Stimulated activated CD4-positive, alpha-beta T cell treated with anti-CD3 and anti-CD28 coated beads, Interleukin-12 subunit alpha, Interleukin-12 subunit beta, amount 100 ng/mL, for 24 hours (primary cell): ENCODE data around the gene IGSF9.
A peak's percentile ranks its signal among the peaks of the same experiment; 100 is the strongest.

ENCODE experiments used
- DNase-seq, 2 experiments: peaks; one replicate each; pipeline ENCODE4 v3.0.0-alpha.2; 2020; ENCODE audit warnings: low read depth in 2 of 2

Gene IGSF9, protein sequence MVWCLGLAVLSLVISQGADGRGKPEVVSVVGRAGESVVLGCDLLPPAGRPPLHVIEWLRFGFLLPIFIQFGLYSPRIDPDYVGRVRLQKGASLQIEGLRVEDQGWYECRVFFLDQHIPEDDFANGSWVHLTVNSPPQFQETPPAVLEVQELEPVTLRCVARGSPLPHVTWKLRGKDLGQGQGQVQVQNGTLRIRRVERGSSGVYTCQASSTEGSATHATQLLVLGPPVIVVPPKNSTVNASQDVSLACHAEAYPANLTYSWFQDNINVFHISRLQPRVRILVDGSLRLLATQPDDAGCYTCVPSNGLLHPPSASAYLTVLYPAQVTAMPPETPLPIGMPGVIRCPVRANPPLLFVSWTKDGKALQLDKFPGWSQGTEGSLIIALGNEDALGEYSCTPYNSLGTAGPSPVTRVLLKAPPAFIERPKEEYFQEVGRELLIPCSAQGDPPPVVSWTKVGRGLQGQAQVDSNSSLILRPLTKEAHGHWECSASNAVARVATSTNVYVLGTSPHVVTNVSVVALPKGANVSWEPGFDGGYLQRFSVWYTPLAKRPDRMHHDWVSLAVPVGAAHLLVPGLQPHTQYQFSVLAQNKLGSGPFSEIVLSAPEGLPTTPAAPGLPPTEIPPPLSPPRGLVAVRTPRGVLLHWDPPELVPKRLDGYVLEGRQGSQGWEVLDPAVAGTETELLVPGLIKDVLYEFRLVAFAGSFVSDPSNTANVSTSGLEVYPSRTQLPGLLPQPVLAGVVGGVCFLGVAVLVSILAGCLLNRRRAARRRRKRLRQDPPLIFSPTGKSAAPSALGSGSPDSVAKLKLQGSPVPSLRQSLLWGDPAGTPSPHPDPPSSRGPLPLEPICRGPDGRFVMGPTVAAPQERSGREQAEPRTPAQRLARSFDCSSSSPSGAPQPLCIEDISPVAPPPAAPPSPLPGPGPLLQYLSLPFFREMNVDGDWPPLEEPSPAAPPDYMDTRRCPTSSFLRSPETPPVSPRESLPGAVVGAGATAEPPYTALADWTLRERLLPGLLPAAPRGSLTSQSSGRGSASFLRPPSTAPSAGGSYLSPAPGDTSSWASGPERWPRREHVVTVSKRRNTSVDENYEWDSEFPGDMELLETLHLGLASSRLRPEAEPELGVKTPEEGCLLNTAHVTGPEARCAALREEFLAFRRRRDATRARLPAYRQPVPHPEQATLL

DNA sequence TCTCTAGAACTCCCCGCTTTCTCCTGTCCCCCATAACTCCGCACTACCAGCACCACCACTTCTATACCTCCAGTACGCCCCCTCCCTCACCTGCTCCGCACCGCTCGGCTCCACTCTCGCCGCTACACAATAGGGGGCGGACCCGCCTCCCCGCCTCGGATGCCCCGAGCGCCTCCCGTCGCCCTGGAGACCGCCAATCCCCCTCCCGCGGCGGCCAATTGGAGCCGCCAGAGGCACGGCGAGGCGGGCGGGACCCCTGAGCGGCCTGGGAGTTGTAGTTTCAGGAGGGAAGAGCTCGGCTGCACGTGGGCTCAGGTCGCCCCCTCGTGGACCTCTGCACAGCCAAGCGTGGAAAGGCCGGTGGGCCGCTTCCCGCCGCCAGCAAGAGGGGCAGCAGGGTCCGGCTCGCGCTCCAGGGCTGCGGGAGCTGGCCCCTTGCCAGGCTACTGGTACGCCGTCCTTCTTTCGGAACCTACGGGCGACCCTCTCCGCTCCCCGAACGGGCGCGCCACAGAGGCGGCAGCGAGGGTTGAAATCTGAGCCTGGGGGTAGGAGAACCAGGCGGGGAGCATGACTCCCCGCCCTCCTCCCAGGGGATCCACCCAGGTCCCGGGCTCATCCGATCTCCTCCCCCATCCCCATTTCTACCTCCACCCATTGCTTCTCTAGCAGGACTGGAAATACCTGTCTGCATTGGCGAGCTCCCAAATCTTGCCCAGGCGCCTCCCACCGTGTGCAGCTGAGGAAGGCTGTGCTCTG is at the start of gene IGSF9:
IGSF9 (minus strand) TSS at position 131 of the 759 bp plus-strand sequence. CDS start 2,159 bp downstream, outside the sequence.
- peak; percentile 54 to 56 for DNase-seq

- DNase-seq: no peak
Measured at GRCh38 chr1:159994896-159995295, 49.5 kb upstream of the IGSF9 start.

DNA sequence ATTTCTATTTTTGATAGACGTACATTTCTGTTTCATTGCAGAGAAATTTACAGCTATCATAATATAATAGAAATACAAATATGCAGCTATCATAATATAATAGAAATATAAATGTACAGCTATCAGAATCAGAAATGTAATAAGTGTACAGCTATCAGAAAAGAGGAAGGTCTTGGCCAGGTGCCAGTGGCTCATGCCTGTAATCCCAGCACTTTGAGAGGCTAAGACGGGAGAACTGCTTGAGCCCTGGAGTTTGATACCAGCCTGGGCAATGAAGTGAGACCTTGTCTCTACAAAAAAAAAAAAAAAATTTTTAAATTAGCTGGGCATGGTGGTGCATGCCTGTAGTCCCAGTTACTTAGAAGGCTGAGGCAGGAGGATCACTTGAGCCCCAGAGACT is 48.5 kb upstream of the IGSF9 start:
- DNase-seq: no peak

- DNase-seq: no peak
Measured at GRCh38 chr1:159992161-159992560, 46.7 kb upstream of the IGSF9 start.

DNA sequence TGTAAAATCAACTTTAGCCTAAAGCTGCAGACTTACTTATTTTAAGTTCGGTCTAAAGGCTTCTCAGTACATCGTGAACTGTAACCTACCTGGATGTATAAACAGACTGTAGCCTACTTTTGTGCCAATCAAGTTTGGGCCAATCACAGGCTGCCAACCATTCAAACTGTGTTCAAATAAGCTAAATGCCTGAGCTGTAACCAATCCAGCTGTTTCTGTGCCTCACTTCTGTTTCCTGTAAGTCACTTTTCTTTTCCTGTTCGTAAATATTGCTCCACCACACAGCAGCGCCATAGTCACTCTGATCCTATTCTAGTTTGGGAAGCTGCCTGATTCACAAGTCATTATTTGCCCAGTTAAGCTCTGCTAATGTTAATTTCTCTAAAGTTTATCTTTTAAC is 46.1 kb upstream of the IGSF9 start:
- DNase-seq: no peak

DNA sequence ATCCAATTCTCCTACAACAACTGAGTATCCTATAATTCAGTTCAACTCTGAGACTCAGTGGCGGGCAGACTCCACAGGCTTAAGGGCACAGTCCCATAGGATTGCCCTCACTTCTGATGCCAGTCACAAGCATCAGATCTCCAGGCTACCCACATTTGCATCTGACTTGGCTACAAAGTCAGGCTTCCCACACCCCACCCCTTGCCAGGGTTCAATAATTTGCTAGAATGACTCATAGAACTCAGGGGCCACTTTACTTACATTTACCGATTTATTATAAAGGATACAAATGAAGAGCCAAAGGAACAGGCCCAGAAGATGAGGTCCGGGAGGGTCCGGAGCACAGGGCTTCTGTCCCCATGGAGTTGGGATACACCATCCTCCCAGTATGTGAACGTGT is 44.6 kb upstream of the IGSF9 start:
- DNase-seq: no peak

GRCh38 chr1:159989581-159989980 is 44.2 kb upstream of the IGSF9 start:
- no peak for DNase-seq

DNA sequence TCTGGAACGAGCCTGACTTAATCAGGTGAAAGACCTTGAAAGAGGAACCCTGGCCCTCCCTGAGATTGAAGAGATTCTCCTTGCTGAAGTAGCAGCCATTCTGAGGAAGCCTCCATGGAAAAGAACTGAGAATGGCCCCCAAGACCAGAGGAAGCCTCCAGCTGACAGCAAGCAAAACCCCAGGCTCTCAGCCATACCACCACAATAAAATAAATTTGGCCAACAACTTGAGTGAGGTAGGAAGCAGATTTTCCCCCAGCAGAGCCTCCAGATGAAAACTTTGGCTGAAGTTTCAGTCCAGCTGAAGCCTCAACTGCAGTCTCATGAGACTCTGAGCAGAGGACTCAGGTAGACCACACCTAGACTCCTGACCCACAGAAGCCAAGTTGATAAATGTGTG is 42.6 kb upstream of the IGSF9 start:
- no peak for DNase-seq

GRCh38 chr1:159987186-159987585 is 41.8 kb upstream of the IGSF9 start:
- no peak for DNase-seq

DNA sequence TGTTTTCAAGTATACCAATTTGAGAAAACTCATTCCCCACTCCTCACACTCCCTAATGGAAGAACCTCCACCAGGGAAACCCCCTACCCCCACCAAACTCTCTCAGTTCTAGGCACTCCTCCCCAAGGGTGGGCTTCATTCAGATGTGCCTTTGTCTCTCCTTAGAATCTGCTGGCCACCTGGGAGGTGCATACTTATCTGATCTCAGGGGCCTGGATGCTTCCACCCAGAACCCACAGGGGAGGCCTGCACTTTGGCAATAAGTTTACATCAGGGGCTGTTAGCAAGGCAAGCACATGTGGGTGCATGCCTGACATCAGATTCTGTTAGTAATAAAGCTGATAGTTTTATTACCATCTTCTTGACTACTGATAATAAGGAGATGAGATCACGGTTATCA is 41.1 kb upstream of the IGSF9 start:
- no peak for DNase-seq

DNA sequence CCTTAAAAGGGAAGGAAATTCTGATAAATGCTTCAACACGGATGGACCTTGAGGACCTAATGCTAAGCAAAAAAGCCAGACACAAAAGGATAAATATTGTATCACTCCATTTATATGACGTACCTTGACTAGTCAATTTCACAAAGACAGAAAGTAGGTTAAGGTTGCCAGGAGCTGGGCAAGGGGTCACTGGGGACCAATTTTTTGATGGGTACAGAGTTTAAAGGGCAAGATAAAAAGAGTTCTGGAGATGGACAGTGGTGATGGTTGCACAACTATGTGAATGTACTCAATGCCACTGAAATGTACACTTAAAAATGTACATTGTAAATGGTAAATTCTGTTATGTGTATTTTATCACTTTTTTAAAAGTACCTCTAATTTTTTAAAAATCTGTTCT is 40.7 kb upstream of the IGSF9 start:
- no peak for DNase-seq

- DNase-seq: no peak
Measured at GRCh38 chr1:159985473-159985872, 40.1 kb upstream of the IGSF9 start.

GRCh38 chr1:159983681-159984080 is 38.3 kb upstream of the IGSF9 start:
- DNase-seq: no peak

DNA sequence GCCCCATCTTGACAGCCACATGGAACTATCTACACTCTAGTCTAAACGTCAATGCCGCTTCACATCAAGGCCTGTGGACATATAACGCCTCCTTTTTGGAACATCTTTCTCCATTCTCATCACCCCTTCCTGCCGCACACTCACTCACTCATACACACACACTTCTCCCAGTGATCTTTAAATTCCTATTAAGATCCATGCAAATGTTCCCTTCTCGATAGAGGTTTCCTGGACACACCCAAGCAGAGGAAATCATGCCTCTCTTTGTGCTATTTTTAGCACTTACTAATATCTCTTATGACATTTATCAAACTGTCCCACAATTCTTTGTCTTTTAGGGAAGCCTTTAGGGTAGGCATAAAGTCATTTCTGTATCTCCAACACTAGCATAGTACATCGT is 36.9 kb upstream of the IGSF9 start:
- DNase-seq: no peak

GRCh38 chr1:159981351-159982055 is 36.1 kb upstream of the IGSF9 start:
- no peak for DNase-seq

GRCh38 chr1:159980786-159981185 is 35.4 kb upstream of the IGSF9 start:
- DNase-seq: no peak

DNA sequence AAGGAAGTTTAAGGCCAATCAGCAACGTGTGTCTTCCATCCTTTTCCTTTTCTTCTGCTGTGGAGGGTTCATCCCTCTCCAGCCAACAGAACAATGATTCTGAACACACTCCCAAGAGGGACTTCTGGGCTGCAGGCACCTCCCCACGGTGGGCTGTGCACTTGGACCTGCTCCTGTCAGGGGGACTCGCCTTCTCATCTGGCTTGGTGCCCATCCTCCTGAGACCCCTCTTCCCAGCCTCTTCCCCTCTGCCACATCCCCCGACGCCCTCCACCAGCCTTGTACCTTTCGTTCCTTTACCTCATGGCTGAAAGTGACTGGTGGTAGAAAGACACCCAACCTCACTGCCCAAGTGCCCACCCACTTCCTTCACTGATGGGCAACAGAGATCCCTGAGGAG is 34.7 kb upstream of the IGSF9 start:
- DNase-seq: no peak

GRCh38 chr1:159979257-159979656 is 33.8 kb upstream of the IGSF9 start:
- DNase-seq: no peak

- no peak for DNase-seq
Measured at GRCh38 chr1:159978107-159978398, 32.6 kb upstream of the IGSF9 start.

DNA sequence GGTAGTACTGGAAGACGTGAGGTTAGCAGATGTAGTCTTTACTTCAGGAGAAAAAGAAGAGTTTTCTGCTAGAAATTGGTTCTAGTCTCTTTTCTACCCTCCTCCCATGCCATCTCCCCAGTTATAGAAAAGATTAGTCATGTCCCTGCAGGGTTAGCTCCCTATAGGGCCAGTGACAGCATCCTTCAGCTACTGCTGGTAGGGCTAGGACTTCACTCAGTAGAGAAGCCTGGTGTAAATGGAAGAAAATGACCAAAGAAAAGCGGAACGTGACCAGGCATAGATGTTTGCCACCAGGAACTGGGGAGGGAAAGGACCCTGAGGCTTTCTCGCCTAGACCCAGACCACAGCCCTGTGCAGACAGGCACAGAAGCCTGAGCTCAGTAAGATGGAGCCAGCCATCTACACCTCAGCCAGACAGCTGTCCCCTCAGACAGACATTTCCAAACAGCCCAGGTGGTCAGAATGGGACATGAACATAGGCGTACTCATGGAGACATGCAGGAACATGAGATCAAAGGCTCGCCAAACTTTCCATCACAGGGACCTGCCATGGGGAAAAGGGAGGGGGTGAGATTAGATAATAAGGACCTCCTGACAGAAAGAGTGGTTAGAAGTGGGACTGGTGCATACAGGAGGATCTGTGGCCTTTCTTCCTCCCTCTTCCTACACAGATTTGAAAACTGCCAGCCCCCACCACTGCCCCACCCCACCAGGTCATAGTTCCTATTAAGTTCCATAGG is 32.1 kb upstream of the IGSF9 start:
- DNase-seq: no peak
